K562 (cell line): Measurements from ENCODE around the gene PIK3C2B. TPM values are rescaled to one million over a fixed set of nuclear protein-coding genes. Genes with fewer than 3 reads are reported as not detected.
A peak's percentile ranks its signal among the peaks of the same experiment; 100 is the strongest.

Experiments
- BCOR ChIP-seq: fragments of 450-650 bp; IDR thresholded peaks from 2 replicates; pipeline ENCODE4 v1.6.1; 2016
- CBX3 ChIP-seq, 2 experiments: IDR thresholded peaks; 1 replicate in 1 of 2; 2 replicates in 1 of 2; pipeline ENCODE4 v1.6.1; 2012; ENCODE audit warnings: inconsistent platforms in 2 of 2, low read length in 2 of 2, borderline replicate concordance in 1 of 2, control low read depth in 1 of 2
- EZH2 ChIP-seq: IDR thresholded peaks from 2 replicates; pipeline ENCODE4 v1.6.1; 2012; ENCODE audit warnings: low read depth, mild to moderate bottlenecking, inconsistent platforms, low read length, borderline replicate concordance
- GTF2A2 ChIP-seq: IDR thresholded peaks from 2 replicates; pipeline ENCODE4 v1.6.1; 2016; ENCODE audit warnings: mild to moderate bottlenecking, missing genetic modification characterization, missing compliant biosample characterization
- JUN ChIP-seq, 2 experiments: sonication (generic) in 1 of 2; formaldehyde crosslinking in 1 of 2; IDR thresholded peaks; 2 replicates each; pipeline versions ENCODE4 v1.6.1 to v1.8.0; 2012 to 2022; ENCODE audit warnings: borderline replicate concordance in 2 of 2, mild to moderate bottlenecking in 2 of 2, improper control_type of control experiment in 1 of 2, low read depth in 1 of 2, low read length in 1 of 2, missing genetic modification reagents in 1 of 2
- NBN ChIP-seq: fragments of 450-650 bp; IDR thresholded peaks from 2 replicates; pipeline ENCODE4 v1.6.1; 2016; ENCODE audit warnings: low read depth, mild to moderate bottlenecking
- NEUROD1 ChIP-seq: fragments of 150-350 bp; IDR thresholded peaks from 2 replicates; pipeline ENCODE4 v1.6.1; 2014; ENCODE audit warnings: borderline replicate concordance, low read length, low read depth; ENCODE audit not compliant: partially characterized antibody
- PHF21A ChIP-seq: fragments of 450-650 bp; IDR thresholded peaks from 2 replicates; pipeline ENCODE4 v1.6.1; 2017; ENCODE audit warnings: low read depth, borderline replicate concordance
- SP1 ChIP-seq: sonication (generic); formaldehyde crosslinking; IDR thresholded peaks from 2 replicates; pipeline ENCODE4 v1.8.1; 2022; ENCODE audit warnings: mild to moderate bottlenecking, missing genetic modification reagents
- TCF7L2 ChIP-seq: fragments of 150-350 bp; IDR thresholded peaks from 2 replicates; pipeline ENCODE4 v1.6.1; 2016; ENCODE audit warnings: low read depth, mild to moderate bottlenecking, low read length, moderate library complexity
- THRAP3 ChIP-seq: fragments of 450-650 bp; IDR thresholded peaks from 2 replicates; pipeline ENCODE4 v1.6.1; 2016; ENCODE audit warnings: mild to moderate bottlenecking, inconsistent platforms, borderline replicate concordance
- ZNF311 ChIP-seq: fragments of 250-450 bp; sonication (Bioruptor Pico); IDR thresholded peaks from 2 replicates; pipeline ENCODE4 v1.4.0; 2020; ENCODE audit warnings: mild to moderate bottlenecking, moderate library complexity
- ZNF354B ChIP-seq: fragments of 250-450 bp; sonication (Bioruptor Pico); IDR thresholded peaks from 2 replicates; pipeline ENCODE4 v1.4.0; 2020
- ZNF431 ChIP-seq: sonication (generic); formaldehyde crosslinking; IDR thresholded peaks from 2 replicates; pipeline ENCODE4 v1.8.0; 2022; ENCODE audit warnings: mild to moderate bottlenecking, missing genetic modification reagents
- ZNF766 ChIP-seq: fragments of 200-800 bp; sonication (Bioruptor generic); conservative IDR thresholded peaks from 2 replicates; pipeline ENCODE4 v1.6.1; 2016; ENCODE audit warnings: missing genetic modification characterization, missing compliant biosample characterization
- polyA plus RNA-seq, 8 experiments: library from polyadenylated mRNA; depleted of rRNA in 4 of 8; stranded (reverse) in 5 of 8; unstranded in 3 of 8; fragments of >200 nt; fragmentation: Nextera tagmentation in 2 of 8; fragmentation: Illumina TruSeq in 1 of 8; extraction: Ambion mirVana in 2 of 8; extraction: Trizol in 1 of 8; gene quantifications; 2 replicates each; pipeline versions ENCODE4 v1.2.1 to v1.2.3, GENCODE V29; 2011 to 2014; ENCODE audit warnings: inconsistent platforms in 1 of 8, missing spikeins in 1 of 8
- total RNA-seq, 7 experiments: library from RNA; depleted of rRNA in 6 of 7; stranded (reverse); fragments of >200 nt in 6 of 7; fragmentation: Illumina TruSeq in 2 of 7; extraction: Trizol in 2 of 7; gene quantifications; 2 replicates each; pipeline versions ENCODE4 v1.2.1 to v1.2.3, GENCODE V29; 2011 to 2021; ENCODE audit warnings: low replicate concordance in 1 of 7
- TF ChIP-seq, protein P1 (sequence below): fragments of 450-650 bp; IDR thresholded peaks from 2 replicates; pipeline ENCODE4 v1.6.1; 2016; ENCODE audit warnings: borderline replicate concordance
- TF ChIP-seq, protein P2 (sequence below): sonication (generic); formaldehyde crosslinking; IDR thresholded peaks from 2 replicates; pipeline ENCODE4 v1.8.0; 2022; ENCODE audit warnings: mild to moderate bottlenecking, missing genetic modification reagents
- TF ChIP-seq, protein P3 (sequence below): sonication (generic); formaldehyde crosslinking; IDR thresholded peaks from 2 replicates; pipeline ENCODE4 v1.8.1; 2023; ENCODE audit warnings: mild to moderate bottlenecking, missing genetic modification reagents

Gene PIK3C2B
- total and polyA plus RNA-seq, 9 of the 15 experiments (the other 6 are each of a cell fraction or from before 2014, with no cell fraction given), result 0.10 to 2.9 (median 0.72) TPM

DNA sequence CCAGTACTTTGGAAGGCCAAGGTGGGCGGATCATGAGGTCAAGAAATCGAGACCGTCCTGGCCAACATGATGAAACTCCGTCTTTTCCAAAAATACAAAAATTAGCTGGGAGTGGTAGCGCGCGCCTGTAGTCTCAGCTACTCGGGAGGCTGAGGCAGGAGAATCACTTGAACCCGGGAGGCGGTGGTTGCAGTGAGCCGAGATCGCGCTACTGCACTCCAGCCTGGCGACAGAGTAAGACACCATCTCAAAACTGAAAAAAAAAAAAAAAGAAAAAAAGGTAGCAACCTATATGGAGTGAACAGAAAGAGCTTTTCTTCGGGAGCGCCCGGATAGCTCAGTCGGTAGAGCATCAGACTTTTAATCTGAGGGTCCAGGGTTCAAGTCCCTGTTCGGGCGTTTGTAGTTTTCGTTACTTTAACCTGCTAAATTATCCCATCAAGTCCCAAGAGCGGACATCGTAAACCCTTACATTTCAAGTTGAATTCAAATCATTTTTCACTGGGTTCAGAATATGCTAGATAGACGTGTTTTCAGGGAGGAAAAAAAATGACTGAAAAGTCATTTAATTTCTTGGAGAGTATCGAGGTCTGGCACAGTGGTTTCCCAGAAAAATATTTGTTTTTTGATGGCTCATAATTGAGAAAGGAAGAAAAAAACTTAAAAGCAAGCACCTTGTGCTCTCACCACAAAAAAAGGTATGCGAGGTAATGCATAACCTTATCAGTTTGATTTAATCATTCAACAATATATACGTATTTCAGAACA is 11.8 kb upstream of the PIK3C2B start (continued):
- TF ChIP-seq ZNF766 (CRISPR knock-in tag) (peak; percentile 74), JUN (IDR thresholded peaks at IDR 0.05; ENCODE audit: borderline replicate concordance, low read depth, low read length) (peak; percentile 34; the same call in 1 of the 2 replicates), JUN (CRISPR knock-in tag; IDR thresholded peaks at IDR 0.05; ENCODE audit: borderline replicate concordance) (no peak), THRAP3 (peak; percentile 92; the same call in 1 of the 2 replicates), TCF7L2 (0 out of 2 replicates have a peak, but pooled peaks have one; percentile 2), CBX3 (IDR thresholded peaks at IDR 0.05; ENCODE audit: borderline replicate concordance in 1 of 2, low read length in 2 of 2) (peak in 1 of 2 experiments; percentile 78; a peak in 2 of 3 replicates), GTF2A2 (tag) (0 out of 2 replicates have a peak, but pooled peaks have one; percentile 36), ZNF311 (CRISPR knock-in tag) (no peak; the same call in 1 of the 2 replicates), SP1 (CRISPR knock-in tag) (peak; percentile 71), ZNF431 (CRISPR knock-in tag) (no peak), ZNF354B (no peak), BCOR (peak; percentile 95), NEUROD1 (peak; percentile 55), EZH2 (no peak), PHF21A (peak; percentile 57; the same call in 1 of the 2 replicates), NBN (peak; percentile 92)
- TF ChIP-seq, protein P1, sequence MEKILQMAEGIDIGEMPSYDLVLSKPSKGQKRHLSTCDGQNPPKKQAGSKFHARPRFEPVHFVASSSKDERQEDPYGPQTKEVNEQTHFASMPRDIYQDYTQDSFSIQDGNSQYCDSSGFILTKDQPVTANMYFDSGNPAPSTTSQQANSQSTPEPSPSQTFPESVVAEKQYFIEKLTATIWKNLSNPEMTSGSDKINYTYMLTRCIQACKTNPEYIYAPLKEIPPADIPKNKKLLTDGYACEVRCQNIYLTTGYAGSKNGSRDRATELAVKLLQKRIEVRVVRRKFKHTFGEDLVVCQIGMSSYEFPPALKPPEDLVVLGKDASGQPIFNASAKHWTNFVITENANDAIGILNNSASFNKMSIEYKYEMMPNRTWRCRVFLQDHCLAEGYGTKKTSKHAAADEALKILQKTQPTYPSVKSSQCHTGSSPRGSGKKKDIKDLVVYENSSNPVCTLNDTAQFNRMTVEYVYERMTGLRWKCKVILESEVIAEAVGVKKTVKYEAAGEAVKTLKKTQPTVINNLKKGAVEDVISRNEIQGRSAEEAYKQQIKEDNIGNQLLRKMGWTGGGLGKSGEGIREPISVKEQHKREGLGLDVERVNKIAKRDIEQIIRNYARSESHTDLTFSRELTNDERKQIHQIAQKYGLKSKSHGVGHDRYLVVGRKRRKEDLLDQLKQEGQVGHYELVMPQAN, result peak; percentile 49; the same call in 1 of the 2 replicates
- TF ChIP-seq, protein P2, sequence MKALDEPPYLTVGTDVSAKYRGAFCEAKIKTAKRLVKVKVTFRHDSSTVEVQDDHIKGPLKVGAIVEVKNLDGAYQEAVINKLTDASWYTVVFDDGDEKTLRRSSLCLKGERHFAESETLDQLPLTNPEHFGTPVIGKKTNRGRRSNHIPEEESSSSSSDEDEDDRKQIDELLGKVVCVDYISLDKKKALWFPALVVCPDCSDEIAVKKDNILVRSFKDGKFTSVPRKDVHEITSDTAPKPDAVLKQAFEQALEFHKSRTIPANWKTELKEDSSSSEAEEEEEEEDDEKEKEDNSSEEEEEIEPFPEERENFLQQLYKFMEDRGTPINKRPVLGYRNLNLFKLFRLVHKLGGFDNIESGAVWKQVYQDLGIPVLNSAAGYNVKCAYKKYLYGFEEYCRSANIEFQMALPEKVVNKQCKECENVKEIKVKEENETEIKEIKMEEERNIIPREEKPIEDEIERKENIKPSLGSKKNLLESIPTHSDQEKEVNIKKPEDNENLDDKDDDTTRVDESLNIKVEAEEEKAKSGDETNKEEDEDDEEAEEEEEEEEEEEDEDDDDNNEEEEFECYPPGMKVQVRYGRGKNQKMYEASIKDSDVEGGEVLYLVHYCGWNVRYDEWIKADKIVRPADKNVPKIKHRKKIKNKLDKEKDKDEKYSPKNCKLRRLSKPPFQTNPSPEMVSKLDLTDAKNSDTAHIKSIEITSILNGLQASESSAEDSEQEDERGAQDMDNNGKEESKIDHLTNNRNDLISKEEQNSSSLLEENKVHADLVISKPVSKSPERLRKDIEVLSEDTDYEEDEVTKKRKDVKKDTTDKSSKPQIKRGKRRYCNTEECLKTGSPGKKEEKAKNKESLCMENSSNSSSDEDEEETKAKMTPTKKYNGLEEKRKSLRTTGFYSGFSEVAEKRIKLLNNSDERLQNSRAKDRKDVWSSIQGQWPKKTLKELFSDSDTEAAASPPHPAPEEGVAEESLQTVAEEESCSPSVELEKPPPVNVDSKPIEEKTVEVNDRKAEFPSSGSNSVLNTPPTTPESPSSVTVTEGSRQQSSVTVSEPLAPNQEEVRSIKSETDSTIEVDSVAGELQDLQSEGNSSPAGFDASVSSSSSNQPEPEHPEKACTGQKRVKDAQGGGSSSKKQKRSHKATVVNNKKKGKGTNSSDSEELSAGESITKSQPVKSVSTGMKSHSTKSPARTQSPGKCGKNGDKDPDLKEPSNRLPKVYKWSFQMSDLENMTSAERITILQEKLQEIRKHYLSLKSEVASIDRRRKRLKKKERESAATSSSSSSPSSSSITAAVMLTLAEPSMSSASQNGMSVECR, result peak; percentile 26
- TF ChIP-seq, protein P3, sequence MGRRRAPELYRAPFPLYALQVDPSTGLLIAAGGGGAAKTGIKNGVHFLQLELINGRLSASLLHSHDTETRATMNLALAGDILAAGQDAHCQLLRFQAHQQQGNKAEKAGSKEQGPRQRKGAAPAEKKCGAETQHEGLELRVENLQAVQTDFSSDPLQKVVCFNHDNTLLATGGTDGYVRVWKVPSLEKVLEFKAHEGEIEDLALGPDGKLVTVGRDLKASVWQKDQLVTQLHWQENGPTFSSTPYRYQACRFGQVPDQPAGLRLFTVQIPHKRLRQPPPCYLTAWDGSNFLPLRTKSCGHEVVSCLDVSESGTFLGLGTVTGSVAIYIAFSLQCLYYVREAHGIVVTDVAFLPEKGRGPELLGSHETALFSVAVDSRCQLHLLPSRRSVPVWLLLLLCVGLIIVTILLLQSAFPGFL (CRISPR knock-in tag), result no peak
